Liver (tissue), 9 donors: Measurements from ENCODE around the gene SLMAP. TPM values are rescaled to one million over a fixed set of nuclear protein-coding genes. Genes with fewer than 3 reads are reported as not detected.

ENCODE experiments used
- DNase-seq: peaks from one replicate; pipeline ENCODE4 v3.0.0-alpha.2; 2017; ENCODE audit warnings: low spot score
- H3K27ac ChIP-seq, 2 donors: one replicate each; pipeline ENCODE4 v1.7.0; 2013; ENCODE audit warnings: inconsistent platforms in 2 of 2, low read length in 2 of 2, control low read depth in 1 of 2, low read depth in 1 of 2, mild to moderate bottlenecking in 1 of 2
- H3K27me3 ChIP-seq, 4 donors: one replicate each; pipeline versions ENCODE4 v1.6.1 to v1.7.0; 2013; ENCODE audit warnings: low read length in 3 of 4, inconsistent platforms in 1 of 4, mild to moderate bottlenecking in 1 of 4, moderate library complexity in 1 of 4; ENCODE audit not compliant: control insufficient read depth in 4 of 4, insufficient read depth in 4 of 4
- H3K36me3 ChIP-seq, 4 donors: one replicate each; pipeline versions ENCODE4 v1.6.1 to v1.7.0; 2013; ENCODE audit warnings: low read length in 3 of 4, mild to moderate bottlenecking in 3 of 4, low read depth in 1 of 4, moderate library complexity in 1 of 4; ENCODE audit not compliant: control insufficient read depth in 4 of 4, insufficient read depth in 3 of 4
- H3K4me1 ChIP-seq, 4 donors: one replicate each; pipeline versions ENCODE4 v1.6.1 to v1.7.0; 2013; ENCODE audit warnings: low read length in 3 of 4, mild to moderate bottlenecking in 3 of 4, moderate library complexity in 1 of 4; ENCODE audit not compliant: control insufficient read depth in 4 of 4, insufficient read depth in 4 of 4
- H3K4me3 ChIP-seq, 3 donors: one replicate each; pipeline versions ENCODE4 v1.6.1 to v1.7.0; 2013; ENCODE audit warnings: low read length in 3 of 3, control low read depth in 1 of 3, low read depth in 1 of 3, mild to moderate bottlenecking in 1 of 3
- H3K9ac ChIP-seq, 2 donors: one replicate each; pipeline ENCODE4 v1.7.0; 2013; ENCODE audit warnings: low read length in 2 of 2, mild to moderate bottlenecking in 2 of 2, moderate library complexity in 2 of 2, control low read depth in 1 of 2, low read depth in 1 of 2
- H3K9me3 ChIP-seq, 4 donors: one replicate each; pipeline versions ENCODE4 v1.6.1 to v1.7.0; 2013; ENCODE audit warnings: low read length in 3 of 4; ENCODE audit not compliant: control insufficient read depth in 4 of 4
- EGR1 ChIP-seq, 2 donors: IDR thresholded peaks; 2 replicates each; pipeline ENCODE4 v1.6.1; 2016 to 2018; ENCODE audit warnings: antibody characterized with exemption in 2 of 2, low read depth in 2 of 2
- FOXA1 ChIP-seq: IDR thresholded peaks from 2 replicates; pipeline ENCODE4 v1.6.1; 2016; ENCODE audit warnings: antibody characterized with exemption
- FOXA2 ChIP-seq: IDR thresholded peaks from 2 replicates; pipeline ENCODE4 v1.6.1; 2016; ENCODE audit warnings: antibody characterized with exemption
- GABPA ChIP-seq, 2 donors: IDR thresholded peaks in 1 of 2; conservative IDR thresholded peaks in 1 of 2; 2 replicates each; pipeline ENCODE4 v1.6.1; 2016; ENCODE audit warnings: antibody characterized with exemption in 2 of 2, mild to moderate bottlenecking in 1 of 2, moderate library complexity in 1 of 2
- HNF4G ChIP-seq: IDR thresholded peaks from 2 replicates; pipeline ENCODE4 v1.6.1; 2016; ENCODE audit warnings: antibody characterized with exemption
- JUND ChIP-seq, 2 donors: IDR thresholded peaks; 2 replicates each; pipeline ENCODE4 v1.6.1; 2016; ENCODE audit warnings: antibody characterized with exemption in 2 of 2
- NR2F2 ChIP-seq: IDR thresholded peaks from 2 replicates; pipeline ENCODE4 v1.6.1; 2016; ENCODE audit warnings: antibody characterized with exemption
- RAD21 ChIP-seq, 2 donors: IDR thresholded peaks; 2 replicates each; pipeline ENCODE4 v1.6.1; 2016; ENCODE audit warnings: antibody characterized with exemption in 2 of 2, mild to moderate bottlenecking in 2 of 2
- RXRA ChIP-seq, 2 donors: IDR thresholded peaks; 2 replicates each; pipeline ENCODE4 v1.6.1; 2017 to 2018; ENCODE audit warnings: antibody characterized with exemption in 2 of 2, mild to moderate bottlenecking in 1 of 2
- SP1 ChIP-seq: IDR thresholded peaks from 2 replicates; pipeline ENCODE4 v1.6.1; 2018; ENCODE audit warnings: antibody characterized with exemption, mild to moderate bottlenecking
- TAF1 ChIP-seq: conservative IDR thresholded peaks from 2 replicates; pipeline ENCODE4 v1.6.1; 2016; ENCODE audit warnings: antibody characterized with exemption, mild to moderate bottlenecking
- YY1 ChIP-seq: IDR thresholded peaks from 2 replicates; pipeline ENCODE4 v1.6.1; 2016; ENCODE audit warnings: antibody characterized with exemption, mild to moderate bottlenecking
- WGBS: extraction: QIAGEN DNeasy Blood & Tissue Kit; methylation state at CpG from one replicate; pipeline ENCODE4 v1.1.7; 2013; 5-methylcytosine and 5-hydroxymethylcytosine counted together
- polyA plus RNA-seq, 2 donors: library from polyadenylated mRNA; stranded (reverse) in 1 of 2; unstranded in 1 of 2; fragments of 200-250 nt in 1 of 2; fragments of >200 nt in 1 of 2; fragmentation: Nextera tagmentation in 1 of 2; extraction: Ambion mirVana in 1 of 2; gene quantifications; one replicate each; pipeline versions ENCODE4 v1.2.1 to v1.2.3, GENCODE V29; 2013 to 2015
- total RNA-seq, 2 donors: library from RNA; depleted of rRNA; stranded (reverse); fragments of >200 nt; gene quantifications; one replicate each; pipeline ENCODE4 v1.2.3, GENCODE V29; 2014
- TF ChIP-seq, protein P1 (sequence below): IDR thresholded peaks from 2 replicates; pipeline ENCODE4 v1.6.1; 2016; ENCODE audit warnings: antibody characterized with exemption, mild to moderate bottlenecking
- TF ChIP-seq, protein P2 (sequence below): fragments of 150-350 bp; IDR thresholded peaks from 2 replicates; pipeline ENCODE4 v1.5.1; 2017; ENCODE audit warnings: improper control_type of control experiment, low read depth, low read length; ENCODE audit not compliant: missing input control
- TF ChIP-seq, protein P3 (sequence below): IDR thresholded peaks from 2 replicates; pipeline ENCODE4 v1.6.1; 2016; ENCODE audit warnings: antibody characterized with exemption
- TF ChIP-seq, protein P4 (sequence below): IDR thresholded peaks from 2 replicates; pipeline ENCODE4 v1.6.1; 2016; ENCODE audit warnings: antibody characterized with exemption
- TF ChIP-seq, protein P5 (sequence below): IDR thresholded peaks from 2 replicates; pipeline ENCODE4 v1.6.1; 2016; ENCODE audit warnings: antibody characterized with exemption
- donor health status: healthy.
- donor health status: healthy.
- donor health status: healthy.
- donor health status: healthy.
- donor health status: healthy.

The SLMAP gene
- total and polyA plus RNA-seq, 4 donors = 10.2 to 37.8 (median 19.4) TPM

DNA sequence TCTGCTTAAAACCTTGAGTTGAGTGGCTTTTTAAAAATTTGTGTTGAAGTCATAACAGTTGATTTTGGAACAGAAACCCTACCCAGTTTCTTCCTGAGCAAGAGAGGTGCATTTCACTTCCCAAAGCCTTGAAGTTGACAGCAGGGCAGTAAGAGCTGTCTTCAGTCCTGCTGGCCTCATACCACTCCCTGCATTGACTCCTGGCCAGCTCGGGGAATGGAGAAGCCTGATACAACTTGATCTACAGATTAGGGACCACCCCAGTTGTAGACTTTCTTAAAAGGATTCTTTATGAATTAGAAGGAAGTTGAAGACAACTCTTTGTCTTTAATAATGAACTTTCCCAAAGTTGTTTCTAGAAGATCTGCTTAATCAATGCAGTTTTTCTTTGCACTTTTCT, 161.5 kb downstream of the SLMAP start:
- no peak for DNase-seq
- Histone ChIP-seq H3K27ac (no peak overlapping the region), H3K27me3 (no peaks in the 10 kb centered on the region), H3K36me3 (peaks cover 0 to 25% (median 11%) of the 10 kb centered on the region in 4 donors), H3K4me1 (no peaks in the 10 kb centered on the region), H3K9ac (no peak overlapping the region), H3K4me3 (no peak overlapping the region), H3K9me3 (no peaks in the 10 kb centered on the region)
- TF ChIP-seq, protein P1, sequence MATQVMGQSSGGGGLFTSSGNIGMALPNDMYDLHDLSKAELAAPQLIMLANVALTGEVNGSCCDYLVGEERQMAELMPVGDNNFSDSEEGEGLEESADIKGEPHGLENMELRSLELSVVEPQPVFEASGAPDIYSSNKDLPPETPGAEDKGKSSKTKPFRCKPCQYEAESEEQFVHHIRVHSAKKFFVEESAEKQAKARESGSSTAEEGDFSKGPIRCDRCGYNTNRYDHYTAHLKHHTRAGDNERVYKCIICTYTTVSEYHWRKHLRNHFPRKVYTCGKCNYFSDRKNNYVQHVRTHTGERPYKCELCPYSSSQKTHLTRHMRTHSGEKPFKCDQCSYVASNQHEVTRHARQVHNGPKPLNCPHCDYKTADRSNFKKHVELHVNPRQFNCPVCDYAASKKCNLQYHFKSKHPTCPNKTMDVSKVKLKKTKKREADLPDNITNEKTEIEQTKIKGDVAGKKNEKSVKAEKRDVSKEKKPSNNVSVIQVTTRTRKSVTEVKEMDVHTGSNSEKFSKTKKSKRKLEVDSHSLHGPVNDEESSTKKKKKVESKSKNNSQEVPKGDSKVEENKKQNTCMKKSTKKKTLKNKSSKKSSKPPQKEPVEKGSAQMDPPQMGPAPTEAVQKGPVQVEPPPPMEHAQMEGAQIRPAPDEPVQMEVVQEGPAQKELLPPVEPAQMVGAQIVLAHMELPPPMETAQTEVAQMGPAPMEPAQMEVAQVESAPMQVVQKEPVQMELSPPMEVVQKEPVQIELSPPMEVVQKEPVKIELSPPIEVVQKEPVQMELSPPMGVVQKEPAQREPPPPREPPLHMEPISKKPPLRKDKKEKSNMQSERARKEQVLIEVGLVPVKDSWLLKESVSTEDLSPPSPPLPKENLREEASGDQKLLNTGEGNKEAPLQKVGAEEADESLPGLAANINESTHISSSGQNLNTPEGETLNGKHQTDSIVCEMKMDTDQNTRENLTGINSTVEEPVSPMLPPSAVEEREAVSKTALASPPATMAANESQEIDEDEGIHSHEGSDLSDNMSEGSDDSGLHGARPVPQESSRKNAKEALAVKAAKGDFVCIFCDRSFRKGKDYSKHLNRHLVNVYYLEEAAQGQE = no peak
- TF ChIP-seq FOXA1 (no peak), JUND (IDR thresholded peaks at IDR 0.05) (no peak), EGR1 (IDR thresholded peaks at IDR 0.05; ENCODE audit: low read depth in 2 of 2) (no peak), YY1 (no peak), SP1 (no peak), RXRA (IDR thresholded peaks at IDR 0.05) (no peak), NR2F2 (no peak), FOXA2 (no peak), GABPA (IDR thresholded peaks at IDR 0.05 in 1 of 2, conservative IDR thresholded peaks at IDR 0.05 in 1 of 2) (no peak), RAD21 (IDR thresholded peaks at IDR 0.05) (no peak), TAF1 (no peak), HNF4G (no peak)
- TF ChIP-seq, protein P2, sequence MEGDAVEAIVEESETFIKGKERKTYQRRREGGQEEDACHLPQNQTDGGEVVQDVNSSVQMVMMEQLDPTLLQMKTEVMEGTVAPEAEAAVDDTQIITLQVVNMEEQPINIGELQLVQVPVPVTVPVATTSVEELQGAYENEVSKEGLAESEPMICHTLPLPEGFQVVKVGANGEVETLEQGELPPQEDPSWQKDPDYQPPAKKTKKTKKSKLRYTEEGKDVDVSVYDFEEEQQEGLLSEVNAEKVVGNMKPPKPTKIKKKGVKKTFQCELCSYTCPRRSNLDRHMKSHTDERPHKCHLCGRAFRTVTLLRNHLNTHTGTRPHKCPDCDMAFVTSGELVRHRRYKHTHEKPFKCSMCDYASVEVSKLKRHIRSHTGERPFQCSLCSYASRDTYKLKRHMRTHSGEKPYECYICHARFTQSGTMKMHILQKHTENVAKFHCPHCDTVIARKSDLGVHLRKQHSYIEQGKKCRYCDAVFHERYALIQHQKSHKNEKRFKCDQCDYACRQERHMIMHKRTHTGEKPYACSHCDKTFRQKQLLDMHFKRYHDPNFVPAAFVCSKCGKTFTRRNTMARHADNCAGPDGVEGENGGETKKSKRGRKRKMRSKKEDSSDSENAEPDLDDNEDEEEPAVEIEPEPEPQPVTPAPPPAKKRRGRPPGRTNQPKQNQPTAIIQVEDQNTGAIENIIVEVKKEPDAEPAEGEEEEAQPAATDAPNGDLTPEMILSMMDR = no peak
- TF ChIP-seq, protein P3, sequence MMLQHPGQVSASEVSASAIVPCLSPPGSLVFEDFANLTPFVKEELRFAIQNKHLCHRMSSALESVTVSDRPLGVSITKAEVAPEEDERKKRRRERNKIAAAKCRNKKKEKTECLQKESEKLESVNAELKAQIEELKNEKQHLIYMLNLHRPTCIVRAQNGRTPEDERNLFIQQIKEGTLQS = no peak
- TF ChIP-seq, protein P4, sequence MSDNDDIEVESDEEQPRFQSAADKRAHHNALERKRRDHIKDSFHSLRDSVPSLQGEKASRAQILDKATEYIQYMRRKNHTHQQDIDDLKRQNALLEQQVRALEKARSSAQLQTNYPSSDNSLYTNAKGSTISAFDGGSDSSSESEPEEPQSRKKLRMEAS = no peak
- TF ChIP-seq, protein P5, sequence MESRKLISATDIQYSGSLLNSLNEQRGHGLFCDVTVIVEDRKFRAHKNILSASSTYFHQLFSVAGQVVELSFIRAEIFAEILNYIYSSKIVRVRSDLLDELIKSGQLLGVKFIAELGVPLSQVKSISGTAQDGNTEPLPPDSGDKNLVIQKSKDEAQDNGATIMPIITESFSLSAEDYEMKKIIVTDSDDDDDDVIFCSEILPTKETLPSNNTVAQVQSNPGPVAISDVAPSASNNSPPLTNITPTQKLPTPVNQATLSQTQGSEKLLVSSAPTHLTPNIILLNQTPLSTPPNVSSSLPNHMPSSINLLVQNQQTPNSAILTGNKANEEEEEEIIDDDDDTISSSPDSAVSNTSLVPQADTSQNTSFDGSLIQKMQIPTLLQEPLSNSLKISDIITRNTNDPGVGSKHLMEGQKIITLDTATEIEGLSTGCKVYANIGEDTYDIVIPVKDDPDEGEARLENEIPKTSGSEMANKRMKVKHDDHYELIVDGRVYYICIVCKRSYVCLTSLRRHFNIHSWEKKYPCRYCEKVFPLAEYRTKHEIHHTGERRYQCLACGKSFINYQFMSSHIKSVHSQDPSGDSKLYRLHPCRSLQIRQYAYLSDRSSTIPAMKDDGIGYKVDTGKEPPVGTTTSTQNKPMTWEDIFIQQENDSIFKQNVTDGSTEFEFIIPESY = no peak
- WGBS = 90% methylated on average over 1 of the region's 1 CpG
